GM18907 (cell line): ENCODE results near the gene KCNMB1.
A peak's percentile ranks its signal among the peaks of the same experiment; 100 is the strongest.

Source experiments
- ATAC-seq: cut with Tn5 transposase; IDR thresholded peaks from one replicate; pipeline ENCODE4 v1.9.1; 2021; ENCODE audit warnings: mild to moderate bottlenecking, moderate library complexity; ENCODE audit not compliant: unreplicated experiment

KCNMB1 gene

GRCh38 chr5:170388818-170389549 lies at the start of gene KCNMB1:
TSS of gene KCNMB1 (minus strand) at chr5:170389367. CDS start at chr5:170385447, 3,920 bp downstream.
- peak; percentile 52 for ATAC-seq

- no peak for ATAC-seq
Observed at GRCh38 chr5:170438581-170438980, 49.4 kb upstream of the KCNMB1 start.

GRCh38 chr5:170437621-170438375 lies 48.6 kb upstream of the KCNMB1 start:
- no peak for ATAC-seq

- no peak for ATAC-seq
Observed at GRCh38 chr5:170436335-170436734, 47.2 kb upstream of the KCNMB1 start.

GRCh38 chr5:170434966-170435605 lies 45.9 kb upstream of the KCNMB1 start:
- peak; percentile 78 for ATAC-seq

- no peak for ATAC-seq
Observed at GRCh38 chr5:170432669-170433068, 43.5 kb upstream of the KCNMB1 start.

- no peak for ATAC-seq
Observed at GRCh38 chr5:170431571-170431970, 42.4 kb upstream of the KCNMB1 start.

- no peak for ATAC-seq
Observed at GRCh38 chr5:170430866-170431437, 41.8 kb upstream of the KCNMB1 start.

- no peak for ATAC-seq
Observed at GRCh38 chr5:170430256-170430655, 41.1 kb upstream of the KCNMB1 start.

- no peak for ATAC-seq
Observed at GRCh38 chr5:170429014-170429413, 39.8 kb upstream of the KCNMB1 start.

GRCh38 chr5:170427672-170428236 lies 38.6 kb upstream of the KCNMB1 start:
- ATAC-seq = no peak

GRCh38 chr5:170426786-170427185 lies 37.6 kb upstream of the KCNMB1 start:
- ATAC-seq = no peak

GRCh38 chr5:170426149-170426767 lies 37.1 kb upstream of the KCNMB1 start:
- no peak for ATAC-seq

- ATAC-seq = no peak
Observed at GRCh38 chr5:170425731-170426130, 36.6 kb upstream of the KCNMB1 start.

GRCh38 chr5:170424629-170425028 lies 35.5 kb upstream of the KCNMB1 start:
- no peak for ATAC-seq

GRCh38 chr5:170423692-170424091 lies 34.5 kb upstream of the KCNMB1 start:
- ATAC-seq = no peak

GRCh38 chr5:170421826-170422225 lies 32.7 kb upstream of the KCNMB1 start:
- no peak for ATAC-seq

GRCh38 chr5:170420806-170421412 lies 31.7 kb upstream of the KCNMB1 start:
- ATAC-seq = no peak

- no peak for ATAC-seq
Observed at GRCh38 chr5:170419643-170420042, 30.5 kb upstream of the KCNMB1 start.

- ATAC-seq = no peak
Observed at GRCh38 chr5:170418736-170419135, 29.6 kb upstream of the KCNMB1 start.
